Liver (tissue), 9 donors: Measurements from ENCODE around the gene MSI2. TPM values are rescaled to one million over a fixed set of nuclear protein-coding genes. Genes with fewer than 3 reads are reported as not detected.

ENCODE experiments used
- DNase-seq: peaks from one replicate; pipeline ENCODE4 v3.0.0-alpha.2; 2017; ENCODE audit warnings: low spot score
- H3K27ac ChIP-seq, 2 donors: one replicate each; pipeline ENCODE4 v1.7.0; 2013; ENCODE audit warnings: inconsistent platforms in 2 of 2, low read length in 2 of 2, control low read depth in 1 of 2, low read depth in 1 of 2, mild to moderate bottlenecking in 1 of 2
- H3K27me3 ChIP-seq, 4 donors: one replicate each; pipeline versions ENCODE4 v1.6.1 to v1.7.0; 2013; ENCODE audit warnings: low read length in 3 of 4, inconsistent platforms in 1 of 4, mild to moderate bottlenecking in 1 of 4, moderate library complexity in 1 of 4; ENCODE audit not compliant: control insufficient read depth in 4 of 4, insufficient read depth in 4 of 4
- H3K36me3 ChIP-seq, 4 donors: one replicate each; pipeline versions ENCODE4 v1.6.1 to v1.7.0; 2013; ENCODE audit warnings: low read length in 3 of 4, mild to moderate bottlenecking in 3 of 4, low read depth in 1 of 4, moderate library complexity in 1 of 4; ENCODE audit not compliant: control insufficient read depth in 4 of 4, insufficient read depth in 3 of 4
- H3K4me1 ChIP-seq, 4 donors: one replicate each; pipeline versions ENCODE4 v1.6.1 to v1.7.0; 2013; ENCODE audit warnings: low read length in 3 of 4, mild to moderate bottlenecking in 3 of 4, moderate library complexity in 1 of 4; ENCODE audit not compliant: control insufficient read depth in 4 of 4, insufficient read depth in 4 of 4
- H3K4me3 ChIP-seq, 3 donors: one replicate each; pipeline versions ENCODE4 v1.6.1 to v1.7.0; 2013; ENCODE audit warnings: low read length in 3 of 3, control low read depth in 1 of 3, low read depth in 1 of 3, mild to moderate bottlenecking in 1 of 3
- H3K9ac ChIP-seq, 2 donors: one replicate each; pipeline ENCODE4 v1.7.0; 2013; ENCODE audit warnings: low read length in 2 of 2, mild to moderate bottlenecking in 2 of 2, moderate library complexity in 2 of 2, control low read depth in 1 of 2, low read depth in 1 of 2
- H3K9me3 ChIP-seq, 4 donors: one replicate each; pipeline versions ENCODE4 v1.6.1 to v1.7.0; 2013; ENCODE audit warnings: low read length in 3 of 4; ENCODE audit not compliant: control insufficient read depth in 4 of 4
- ATF3 ChIP-seq: IDR thresholded peaks from 2 replicates; pipeline ENCODE4 v1.6.1; 2016; ENCODE audit warnings: antibody characterized with exemption
- CTCF ChIP-seq: fragments of 150-350 bp; IDR thresholded peaks from 2 replicates; pipeline ENCODE4 v1.5.1; 2017; ENCODE audit warnings: improper control_type of control experiment, low read depth, low read length; ENCODE audit not compliant: missing input control
- EGR1 ChIP-seq, 2 donors: IDR thresholded peaks; 2 replicates each; pipeline ENCODE4 v1.6.1; 2016 to 2018; ENCODE audit warnings: antibody characterized with exemption in 2 of 2, low read depth in 2 of 2
- FOXA1 ChIP-seq: IDR thresholded peaks from 2 replicates; pipeline ENCODE4 v1.6.1; 2016; ENCODE audit warnings: antibody characterized with exemption
- FOXA2 ChIP-seq: IDR thresholded peaks from 2 replicates; pipeline ENCODE4 v1.6.1; 2016; ENCODE audit warnings: antibody characterized with exemption
- GABPA ChIP-seq, 2 donors: IDR thresholded peaks in 1 of 2; conservative IDR thresholded peaks in 1 of 2; 2 replicates each; pipeline ENCODE4 v1.6.1; 2016; ENCODE audit warnings: antibody characterized with exemption in 2 of 2, mild to moderate bottlenecking in 1 of 2, moderate library complexity in 1 of 2
- HNF4A ChIP-seq, 2 donors: conservative IDR thresholded peaks; 2 replicates each; pipeline ENCODE4 v1.6.1; 2016; ENCODE audit warnings: antibody characterized with exemption in 2 of 2, mild to moderate bottlenecking in 2 of 2
- HNF4G ChIP-seq: IDR thresholded peaks from 2 replicates; pipeline ENCODE4 v1.6.1; 2016; ENCODE audit warnings: antibody characterized with exemption
- JUND ChIP-seq, 2 donors: IDR thresholded peaks; 2 replicates each; pipeline ENCODE4 v1.6.1; 2016; ENCODE audit warnings: antibody characterized with exemption in 2 of 2
- MAX ChIP-seq: IDR thresholded peaks from 2 replicates; pipeline ENCODE4 v1.6.1; 2016; ENCODE audit warnings: antibody characterized with exemption
- NR2F2 ChIP-seq: IDR thresholded peaks from 2 replicates; pipeline ENCODE4 v1.6.1; 2016; ENCODE audit warnings: antibody characterized with exemption
- RAD21 ChIP-seq, 2 donors: IDR thresholded peaks; 2 replicates each; pipeline ENCODE4 v1.6.1; 2016; ENCODE audit warnings: antibody characterized with exemption in 2 of 2, mild to moderate bottlenecking in 2 of 2
- REST ChIP-seq: IDR thresholded peaks from 2 replicates; pipeline ENCODE4 v1.6.1; 2016; ENCODE audit warnings: antibody characterized with exemption, mild to moderate bottlenecking
- RXRA ChIP-seq, 2 donors: IDR thresholded peaks; 2 replicates each; pipeline ENCODE4 v1.6.1; 2017 to 2018; ENCODE audit warnings: antibody characterized with exemption in 2 of 2, mild to moderate bottlenecking in 1 of 2
- SP1 ChIP-seq: IDR thresholded peaks from 2 replicates; pipeline ENCODE4 v1.6.1; 2018; ENCODE audit warnings: antibody characterized with exemption, mild to moderate bottlenecking
- TAF1 ChIP-seq: conservative IDR thresholded peaks from 2 replicates; pipeline ENCODE4 v1.6.1; 2016; ENCODE audit warnings: antibody characterized with exemption, mild to moderate bottlenecking
- YY1 ChIP-seq: IDR thresholded peaks from 2 replicates; pipeline ENCODE4 v1.6.1; 2016; ENCODE audit warnings: antibody characterized with exemption, mild to moderate bottlenecking
- WGBS: extraction: QIAGEN DNeasy Blood & Tissue Kit; methylation state at CpG from one replicate; pipeline ENCODE4 v1.1.7; 2013; 5-methylcytosine and 5-hydroxymethylcytosine counted together
- polyA plus RNA-seq, 2 donors: library from polyadenylated mRNA; stranded (reverse) in 1 of 2; unstranded in 1 of 2; fragments of 200-250 nt in 1 of 2; fragments of >200 nt in 1 of 2; fragmentation: Nextera tagmentation in 1 of 2; extraction: Ambion mirVana in 1 of 2; gene quantifications; one replicate each; pipeline versions ENCODE4 v1.2.1 to v1.2.3, GENCODE V29; 2013 to 2015
- total RNA-seq, 2 donors: library from RNA; depleted of rRNA; stranded (reverse); fragments of >200 nt; gene quantifications; one replicate each; pipeline ENCODE4 v1.2.3, GENCODE V29; 2014
- donor health status: healthy.
- donor health status: healthy.
- donor health status: healthy.
- donor health status: healthy.
- donor health status: healthy.

The MSI2 gene
- total and polyA plus RNA-seq, 4 donors = 5.7 to 15.6 (median 9.2) TPM

GRCh38 chr17:57505841-57506773 lies 249.8 kb downstream of the MSI2 start:
- WGBS = 89% methylated on average over 21 of the region's 21 CpGs
- H3K36me3 ChIP-seq = no peaks in the 10 kb centered on the region
- DNase-seq = no peak
- no peaks in the 10 kb centered on the region for H3K9me3 ChIP-seq
- no peak for TF ChIP-seq RXRA (IDR thresholded peaks at IDR 0.05)
- TF ChIP-seq ATF3 = no peak
- TF ChIP-seq RAD21 (IDR thresholded peaks at IDR 0.05) = no peak
- TF ChIP-seq CTCF = no peak
- TF ChIP-seq FOXA1 = no peak
- TF ChIP-seq YY1 = no peak
- TF ChIP-seq MAX = no peak
- TF ChIP-seq HNF4A (conservative IDR thresholded peaks at IDR 0.05) = no peak
- no peak for TF ChIP-seq JUND (IDR thresholded peaks at IDR 0.05)
- TF ChIP-seq TAF1 = no peak
- no peak for TF ChIP-seq EGR1 (IDR thresholded peaks at IDR 0.05; ENCODE audit: low read depth in 2 of 2)
- no peak for TF ChIP-seq SP1
- no peak for TF ChIP-seq FOXA2
- TF ChIP-seq HNF4G = no peak
- no peak for TF ChIP-seq NR2F2
- H3K4me1 ChIP-seq = peaks cover 0 to 7% (median 3%) of the 10 kb centered on the region in 4 donors
- H3K27me3 ChIP-seq = no peaks in the 10 kb centered on the region
- H3K9ac ChIP-seq = no peak overlapping the region
- H3K27ac ChIP-seq = peak overlapping the region in 1 of 2 donors; percentile 5
- no peak overlapping the region for H3K4me3 ChIP-seq

- no peaks in the 10 kb centered on the region for H3K27me3 ChIP-seq
- H3K4me3 ChIP-seq = no peak overlapping the region
- no peak overlapping the region for H3K9ac ChIP-seq
- no peaks in the 10 kb centered on the region for H3K9me3 ChIP-seq
- peaks cover 0 to 7% (median 3%) of the 10 kb centered on the region in 4 donors for H3K4me1 ChIP-seq
- TF ChIP-seq GABPA (IDR thresholded peaks at IDR 0.05 in 1 of 2, conservative IDR thresholded peaks at IDR 0.05 in 1 of 2) = no peak
- TF ChIP-seq SP1 = no peak
- TF ChIP-seq FOXA1 = no peak
- TF ChIP-seq ATF3 = no peak
- TF ChIP-seq RXRA (IDR thresholded peaks at IDR 0.05) = no peak
- TF ChIP-seq FOXA2 = no peak
- peak overlapping the region in 1 of 2 donors; percentile 5 for H3K27ac ChIP-seq
- no peaks in the 10 kb centered on the region for H3K36me3 ChIP-seq
- WGBS = 78% methylated on average over 1 of the region's 1 CpG
- no peak for DNase-seq
Measured at GRCh38 chr17:57506774-57507127, 250.4 kb downstream of the MSI2 start.

- Histone ChIP-seq H3K36me3 (no peaks in the 10 kb centered on the region), H3K4me1 (peaks cover 0 to 7% (median 3%) of the 10 kb centered on the region in 4 donors), H3K4me3 (no peak overlapping the region), H3K9ac (no peak overlapping the region), H3K9me3 (no peaks in the 10 kb centered on the region), H3K27ac (no peak overlapping the region), H3K27me3 (no peaks in the 10 kb centered on the region)
- no peak for DNase-seq
- 81% methylated on average over 8 of the region's 8 CpGs for WGBS
- TF ChIP-seq RAD21 (IDR thresholded peaks at IDR 0.05) (no peak), REST (no peak)
Measured at GRCh38 chr17:57507828-57508227, 251.5 kb downstream of the MSI2 start.
